HUES64 (cell line): ENCODE data around the gene STRN. TPM values are rescaled to one million over a fixed set of nuclear protein-coding genes. Genes with fewer than 3 reads are reported as not detected.
"Not testable (repeated sequence)": the region's sequence is repeated elsewhere in the genome, so short reads cannot be mapped to it uniquely, and the experiment has no call there.

Experiments
- H3K27ac ChIP-seq: 2 replicates; pipeline ENCODE4 v1.7.0; 2013; ENCODE audit warnings: low read depth, low read length, inconsistent platforms
- H3K27me3 ChIP-seq: 2 replicates; pipeline ENCODE4 v1.6.1; 2013; ENCODE audit warnings: mild to moderate bottlenecking, low read length; ENCODE audit not compliant: insufficient read depth
- H3K36me3 ChIP-seq: 2 replicates; pipeline ENCODE4 v1.6.1; 2013; ENCODE audit warnings: mild to moderate bottlenecking, low read length; ENCODE audit not compliant: insufficient read depth
- H3K4me1 ChIP-seq: 2 replicates; pipeline ENCODE4 v1.6.1; 2013; ENCODE audit warnings: mild to moderate bottlenecking, low read length, moderate library complexity; ENCODE audit not compliant: insufficient read depth
- H3K4me3 ChIP-seq: 2 replicates; pipeline ENCODE4 v1.5.1; 2013; ENCODE audit warnings: mild to moderate bottlenecking, low read length, moderate library complexity
- H3K9ac ChIP-seq: 2 replicates; pipeline ENCODE4 v1.6.1; 2013; ENCODE audit warnings: mild to moderate bottlenecking, low read depth, low read length
- H3K9me3 ChIP-seq: 2 replicates; pipeline ENCODE4 v1.6.1; 2013; ENCODE audit warnings: low read depth, low read length; ENCODE audit not compliant: insufficient read depth
- WGBS: fragments of 150-250, 120-280 bp; methylation state at CpG from one replicate; pipeline ENCODE4 v1.1.7; 2013; ENCODE audit warnings: missing lambda C conversion rate; 5-methylcytosine and 5-hydroxymethylcytosine counted together
- polyA plus RNA-seq, 2 experiments: library from polyadenylated mRNA; stranded (reverse); fragments of 50-300 nt; gene quantifications; one replicate each; pipeline ENCODE4 v1.2.3, GENCODE V29; 2013

STRN gene, protein sequence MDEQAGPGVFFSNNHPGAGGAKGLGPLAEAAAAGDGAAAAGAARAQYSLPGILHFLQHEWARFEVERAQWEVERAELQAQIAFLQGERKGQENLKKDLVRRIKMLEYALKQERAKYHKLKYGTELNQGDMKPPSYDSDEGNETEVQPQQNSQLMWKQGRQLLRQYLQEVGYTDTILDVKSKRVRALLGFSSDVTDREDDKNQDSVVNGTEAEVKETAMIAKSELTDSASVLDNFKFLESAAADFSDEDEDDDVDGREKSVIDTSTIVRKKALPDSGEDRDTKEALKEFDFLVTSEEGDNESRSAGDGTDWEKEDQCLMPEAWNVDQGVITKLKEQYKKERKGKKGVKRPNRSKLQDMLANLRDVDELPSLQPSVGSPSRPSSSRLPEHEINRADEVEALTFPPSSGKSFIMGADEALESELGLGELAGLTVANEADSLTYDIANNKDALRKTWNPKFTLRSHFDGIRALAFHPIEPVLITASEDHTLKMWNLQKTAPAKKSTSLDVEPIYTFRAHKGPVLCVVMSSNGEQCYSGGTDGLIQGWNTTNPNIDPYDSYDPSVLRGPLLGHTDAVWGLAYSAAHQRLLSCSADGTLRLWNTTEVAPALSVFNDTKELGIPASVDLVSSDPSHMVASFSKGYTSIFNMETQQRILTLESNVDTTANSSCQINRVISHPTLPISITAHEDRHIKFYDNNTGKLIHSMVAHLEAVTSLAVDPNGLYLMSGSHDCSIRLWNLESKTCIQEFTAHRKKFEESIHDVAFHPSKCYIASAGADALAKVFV
- polyA plus RNA-seq (2013, experiment 1 of 2), result 16.8 TPM
- 19.5 TPM for polyA plus RNA-seq (2013, experiment 2 of 2)

DNA sequence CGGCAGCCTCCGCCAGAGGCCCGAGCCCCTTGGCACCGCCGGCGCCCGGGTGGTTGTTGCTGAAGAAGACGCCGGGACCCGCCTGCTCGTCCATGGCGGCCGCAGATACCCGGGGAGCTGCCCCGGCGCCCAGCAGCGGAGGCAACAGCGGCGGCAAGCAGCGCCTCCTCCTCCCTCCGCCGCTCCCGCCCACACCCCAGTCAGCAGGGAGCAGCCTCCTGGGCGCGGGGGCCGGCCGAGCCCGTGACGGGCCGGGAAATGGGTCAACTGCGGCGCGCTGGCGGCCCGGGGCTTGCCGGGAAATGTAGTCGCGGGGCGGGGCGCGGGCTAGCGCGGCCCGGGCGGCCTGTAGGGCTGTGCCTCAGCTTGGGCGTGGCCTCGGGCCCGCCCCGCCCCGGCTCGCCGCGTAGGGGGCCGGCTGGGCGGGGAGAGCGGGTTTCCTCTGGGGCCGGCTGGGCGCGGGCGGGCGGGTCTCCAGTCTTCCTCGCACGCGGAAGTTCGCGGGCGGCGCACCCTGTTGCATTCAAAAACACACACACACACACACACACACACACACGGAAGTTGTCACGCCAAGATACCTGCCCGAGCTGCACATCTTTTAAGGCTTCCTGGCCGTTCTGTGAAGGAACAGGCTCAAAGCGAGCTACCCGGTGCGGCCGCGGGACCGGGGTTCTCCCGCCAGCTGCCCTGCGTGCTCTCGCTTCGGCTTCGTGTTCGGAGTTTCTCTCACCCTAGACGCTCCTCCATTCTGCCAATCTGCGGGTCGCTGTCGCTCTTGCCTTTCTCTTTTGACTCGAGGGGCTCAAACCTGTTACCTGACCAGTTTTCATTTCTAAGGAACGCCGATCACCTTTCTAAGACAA is at the start of gene STRN:
STRN (minus strand) TSS at position 167 of the 866 bp plus-strand sequence; CDS start at position 94, 73 bp downstream.
- Histone ChIP-seq H3K27ac (peak within 1 kb of the TSS; percentile 93), H3K27me3 (peaks cover 4% of the 10 kb centered on the region; the same call in 1 of the 2 replicates), H3K4me1 (peaks cover 43% of the 10 kb centered on the region), H3K9me3 (no peaks in the 10 kb centered on the region), H3K9ac (peak within 1 kb of the TSS; percentile 89), H3K36me3 (no peaks in the 10 kb centered on the region), H3K4me3 (peak within 1 kb of the TSS; percentile 98)
- WGBS, result under 1% methylated on average over 91 of the region's 91 CpGs

DNA sequence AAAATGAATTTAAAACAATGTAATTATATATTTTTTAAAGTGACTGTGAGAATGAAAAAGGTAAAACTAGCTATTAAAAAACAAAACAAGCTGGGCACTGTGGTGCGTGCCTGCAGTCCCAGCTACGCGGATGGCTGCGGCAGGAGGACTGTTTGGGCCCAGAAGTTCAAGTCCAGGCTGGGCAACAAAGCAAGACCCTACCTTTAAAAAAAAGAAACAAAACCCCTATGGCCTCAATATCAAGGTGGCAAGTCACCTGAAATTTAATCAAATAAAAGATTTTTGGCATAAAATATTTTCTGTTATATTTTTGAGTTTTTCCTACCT is 46.9 kb upstream of the STRN start:
- peaks cover 24% of the 10 kb centered on the region for H3K36me3 ChIP-seq
- WGBS, result 99% methylated on average over 4 of the region's 4 CpGs
- no peaks in the 10 kb centered on the region for H3K9me3 ChIP-seq
- H3K9ac ChIP-seq, result no peak overlapping the region
- no peak overlapping the region for H3K27ac ChIP-seq
- H3K4me3 ChIP-seq, result no peak overlapping the region
- no peaks in the 10 kb centered on the region for H3K27me3 ChIP-seq
- peaks cover 6% of the 10 kb centered on the region; the same call in 1 of the 2 replicates for H3K4me1 ChIP-seq

DNA sequence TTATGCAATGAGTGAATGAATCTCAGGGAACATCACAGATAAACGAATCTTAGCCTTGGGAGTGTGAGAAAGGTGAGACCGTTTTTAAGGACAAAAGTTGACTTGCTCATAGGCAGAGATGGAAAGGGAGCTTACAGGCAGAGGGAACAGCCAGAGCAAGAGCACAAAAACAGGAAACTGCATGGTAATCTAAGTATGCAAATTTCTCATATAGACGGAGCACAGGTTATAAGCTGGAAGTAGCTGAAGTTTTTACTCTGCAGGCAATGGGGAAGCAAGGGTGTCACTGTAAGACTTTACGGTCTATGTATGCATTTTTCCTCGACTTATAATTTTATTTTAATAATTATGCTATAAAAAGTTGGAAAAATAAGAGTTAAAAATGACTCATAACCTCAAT is 44.8 kb upstream of the STRN start:
- peaks cover 26% of the 10 kb centered on the region for H3K36me3 ChIP-seq
- no peak overlapping the region for H3K27ac ChIP-seq
- WGBS, result 79% methylated on average over 3 of the region's 5 CpGs
- H3K4me1 ChIP-seq, result peaks cover 6% of the 10 kb centered on the region; the same call in 1 of the 2 replicates
- H3K9ac ChIP-seq, result no peak overlapping the region
- no peaks in the 10 kb centered on the region for H3K27me3 ChIP-seq
- H3K4me3 ChIP-seq, result no peak overlapping the region
- H3K9me3 ChIP-seq, result no peaks in the 10 kb centered on the region

DNA sequence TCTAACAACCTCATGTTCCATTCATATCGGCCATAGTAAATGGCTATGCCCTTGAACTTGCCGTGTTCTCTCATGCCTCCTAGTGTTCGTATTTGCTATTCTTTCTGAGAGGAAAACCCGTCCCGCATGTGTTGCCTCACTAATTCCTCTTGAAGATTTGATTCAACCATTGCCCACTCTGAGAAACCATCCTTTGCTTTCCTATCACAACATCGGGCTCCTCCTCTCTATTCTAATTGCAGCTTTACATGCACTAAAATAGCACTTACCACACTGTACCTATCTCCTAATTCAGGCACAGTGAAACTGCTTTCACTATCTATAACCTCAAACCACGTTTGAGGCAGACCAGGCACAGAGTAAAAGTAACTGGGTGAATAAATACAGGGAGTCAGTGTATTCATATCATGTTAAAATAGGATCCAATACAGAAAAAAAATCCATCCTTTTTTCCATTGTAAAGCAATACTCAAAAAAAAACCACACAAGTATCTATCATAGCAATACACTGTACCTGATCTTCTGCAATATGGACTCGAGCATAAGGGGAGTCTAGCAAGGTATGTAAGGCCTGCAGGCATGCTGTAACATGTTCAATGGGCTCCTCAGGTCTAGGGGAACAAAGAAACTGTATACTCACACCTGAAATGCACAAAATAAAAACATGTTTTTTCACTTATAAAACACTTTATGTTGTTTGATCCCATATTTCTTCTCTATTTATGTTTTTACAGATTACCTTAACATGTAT is 39.0 kb upstream of the STRN start:
- 76% methylated on average over 7 of the region's 8 CpGs for WGBS
- H3K9me3 ChIP-seq, result no peaks in the 10 kb centered on the region

DNA sequence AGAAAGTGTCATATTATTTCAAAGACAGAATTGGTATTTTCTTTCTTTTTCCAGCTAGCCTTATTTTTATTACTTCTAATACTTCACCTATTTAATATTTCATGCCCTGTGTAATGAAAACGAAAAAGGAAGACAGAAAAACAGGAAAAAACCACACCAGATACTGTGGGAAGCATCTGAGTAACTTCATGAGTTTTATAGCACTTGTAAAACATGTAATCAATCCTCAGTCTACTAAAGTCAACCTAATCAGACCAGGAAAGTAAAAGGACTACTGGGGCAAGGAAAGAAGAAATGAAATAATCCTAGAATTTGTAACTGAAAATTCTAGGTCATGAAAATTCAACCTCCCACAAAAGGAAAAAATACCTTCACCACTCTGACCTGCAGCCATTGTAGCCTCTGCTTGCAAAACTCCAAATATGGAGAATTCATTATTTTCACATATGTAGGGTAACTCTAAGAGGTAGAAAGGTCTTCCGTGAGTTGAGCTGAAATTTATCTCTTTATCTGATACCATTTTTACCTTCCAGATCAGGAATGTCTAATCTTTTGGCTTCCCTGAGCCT is 34.7 kb upstream of the STRN start:
- no peaks in the 10 kb centered on the region for H3K4me1 ChIP-seq
- no peaks in the 10 kb centered on the region for H3K27me3 ChIP-seq
- WGBS, result 94% methylated on average over 2 of the region's 2 CpGs
- no peak overlapping the region for H3K4me3 ChIP-seq
- no peaks in the 10 kb centered on the region for H3K9me3 ChIP-seq
- peaks cover 55% of the 10 kb centered on the region for H3K36me3 ChIP-seq
- H3K9ac ChIP-seq, result no peak overlapping the region
- H3K27ac ChIP-seq, result no peak overlapping the region

More for the DNA sequence above, 39.0 kb upstream of the STRN start:
- Histone ChIP-seq H3K9ac (no peak overlapping the region), H3K4me1 (no peaks in the 10 kb centered on the region), H3K27ac (no peak overlapping the region), H3K4me3 (no peak overlapping the region), H3K36me3 (peaks cover 49% of the 10 kb centered on the region), H3K27me3 (no peaks in the 10 kb centered on the region)

DNA sequence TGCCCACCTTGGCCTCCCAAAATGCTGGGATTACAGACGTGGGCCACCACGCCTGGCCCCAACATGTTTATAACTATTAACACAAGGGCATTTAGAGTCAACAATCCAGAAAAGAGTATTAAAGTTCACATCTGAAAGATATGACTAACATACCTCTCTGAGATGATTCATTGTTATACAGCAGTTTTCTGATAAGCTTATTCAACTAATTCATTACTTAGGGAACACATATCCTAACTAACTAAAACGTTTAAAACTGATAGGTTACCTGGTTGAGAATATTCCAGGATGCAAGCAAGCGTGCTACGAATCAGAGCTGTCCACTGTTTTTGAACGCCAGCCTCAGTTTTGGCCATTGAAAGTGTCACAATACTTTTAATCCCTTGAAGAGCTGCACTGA is 34.0 kb upstream of the STRN start:
- Histone ChIP-seq H3K36me3 (peaks cover 53% of the 10 kb centered on the region), H3K4me1 (no peaks in the 10 kb centered on the region), H3K27me3 (no peaks in the 10 kb centered on the region), H3K27ac (no peak overlapping the region), H3K9me3 (no peaks in the 10 kb centered on the region), H3K9ac (no peak overlapping the region), H3K4me3 (no peak overlapping the region)
- WGBS, result 97% methylated on average over 6 of the region's 6 CpGs

DNA sequence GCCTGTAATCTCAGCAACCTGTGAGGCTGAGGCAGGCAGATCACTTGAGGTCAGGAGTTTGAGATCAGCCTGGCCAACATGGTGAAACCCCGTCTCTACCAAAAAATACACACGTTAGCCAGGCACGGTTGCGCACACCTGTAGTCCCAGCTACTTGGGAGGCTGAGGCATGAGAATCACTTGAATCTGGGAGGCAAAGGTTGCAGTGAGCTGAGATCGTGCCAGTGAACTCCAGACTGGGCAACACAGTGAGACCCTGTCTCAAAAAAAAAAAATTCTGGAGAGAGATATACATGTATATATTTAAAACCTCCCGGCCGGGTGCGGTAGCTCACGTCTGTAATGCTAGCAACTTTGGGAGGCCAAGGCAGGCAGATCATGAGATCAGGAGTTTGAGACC is 33.1 kb upstream of the STRN start:
- not testable (repeated sequence) for H3K4me1 ChIP-seq, H3K9me3 ChIP-seq, H3K27ac ChIP-seq, H3K9ac ChIP-seq, H3K4me3 ChIP-seq, H3K27me3 ChIP-seq
- H3K36me3 ChIP-seq, result peaks cover 51% of the 10 kb centered on the region
- WGBS, result 97% methylated on average over 9 of the region's 9 CpGs

DNA sequence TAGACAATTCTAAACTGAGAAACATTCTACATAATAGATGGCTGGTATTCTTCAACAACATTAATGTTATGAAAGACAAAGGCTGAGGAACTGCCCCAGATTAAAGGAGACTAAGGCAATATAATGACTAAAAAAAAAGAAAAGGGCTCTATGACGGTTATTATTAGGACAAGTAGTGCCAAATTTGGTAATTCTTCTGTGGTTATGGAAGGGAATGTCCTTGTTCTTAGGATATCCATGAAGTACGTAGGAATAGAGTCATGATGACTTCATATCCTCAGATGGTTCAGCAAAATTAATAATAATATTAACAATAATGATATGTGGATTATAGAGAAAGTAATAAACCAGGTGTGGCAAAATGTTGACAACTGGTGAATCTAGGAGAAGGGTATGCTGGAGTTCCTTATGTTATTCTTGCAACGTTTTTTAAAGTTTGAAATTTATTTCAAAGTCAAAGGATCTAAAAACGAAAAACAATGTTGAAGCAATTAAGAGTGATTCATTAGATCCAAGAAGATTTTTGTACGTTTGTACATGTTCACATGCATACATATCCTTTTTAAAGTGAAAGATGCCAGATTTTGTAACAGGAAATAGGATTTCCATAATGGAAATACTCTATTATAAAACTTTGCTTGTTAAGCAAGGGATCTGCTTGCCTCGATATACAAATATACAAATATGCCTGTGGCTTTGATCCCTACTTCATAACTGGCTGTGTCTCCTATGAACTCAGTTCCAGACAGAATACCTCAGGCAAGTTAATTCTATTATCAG is 27.7 kb upstream of the STRN start:
- Histone ChIP-seq H3K36me3 (peaks cover 17% of the 10 kb centered on the region), H3K4me1 (no peaks in the 10 kb centered on the region), H3K27ac (no peak overlapping the region), H3K27me3 (no peaks in the 10 kb centered on the region), H3K4me3 (no peak overlapping the region), H3K9me3 (no peaks in the 10 kb centered on the region), H3K9ac (no peak overlapping the region)
- 88% methylated on average over 6 of the region's 6 CpGs for WGBS

DNA sequence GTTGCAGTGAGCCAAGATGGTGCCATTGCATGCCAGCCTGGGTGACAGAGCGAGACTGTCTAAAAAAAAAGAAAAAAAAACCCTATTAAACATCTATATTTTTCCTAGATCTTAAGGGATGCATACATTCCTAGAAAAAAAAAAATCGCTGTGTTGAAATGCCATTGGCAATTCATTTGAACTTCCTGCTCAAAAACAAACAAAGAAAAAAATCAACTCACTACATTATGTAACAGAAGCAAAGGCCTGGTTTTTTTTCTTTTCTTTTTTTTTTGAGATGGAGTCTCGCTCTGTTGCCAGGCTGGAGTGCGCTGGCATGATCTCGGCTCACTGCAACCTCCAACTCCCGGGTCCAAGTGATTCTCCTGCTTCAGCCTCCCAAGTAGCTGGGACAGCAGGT is 21.7 kb upstream of the STRN start:
- Histone ChIP-seq H3K27ac (no peak overlapping the region), H3K9me3 (no peaks in the 10 kb centered on the region), H3K4me3 (no peak overlapping the region), H3K27me3 (no peaks in the 10 kb centered on the region), H3K36me3 (peaks cover 7% of the 10 kb centered on the region), H3K9ac (no peak overlapping the region), H3K4me1 (no peaks in the 10 kb centered on the region)
- 98% methylated on average over 6 of the region's 6 CpGs for WGBS

DNA sequence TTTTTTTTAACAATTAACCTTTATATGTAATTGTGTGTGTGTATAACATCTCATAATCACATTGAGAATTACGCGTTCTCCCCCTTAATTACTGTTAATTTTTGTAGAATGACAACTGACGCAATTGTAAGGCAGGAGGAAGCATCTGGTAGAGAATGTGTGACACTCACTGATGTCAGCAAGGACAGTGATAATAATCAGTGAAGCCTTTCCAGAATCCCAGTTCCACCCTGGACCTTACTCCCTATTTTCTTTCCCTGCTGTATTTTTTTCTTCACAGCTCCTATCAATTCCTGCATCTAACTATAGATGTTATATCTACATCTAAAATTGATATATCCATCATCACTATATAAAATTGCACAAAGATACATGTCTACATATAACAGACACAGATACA is 16.1 kb upstream of the STRN start:
- H3K9ac ChIP-seq, result no peak overlapping the region
- no peaks in the 10 kb centered on the region for H3K27me3 ChIP-seq
- no peaks in the 10 kb centered on the region for H3K9me3 ChIP-seq
- H3K4me1 ChIP-seq, result no peaks in the 10 kb centered on the region
- whole genome bisulfite sequencing, result 90% methylated on average over 1 of the region's 3 CpGs
- no peak overlapping the region for H3K27ac ChIP-seq
- H3K4me3 ChIP-seq, result no peak overlapping the region
- no peaks in the 10 kb centered on the region for H3K36me3 ChIP-seq
